ENCODE results near the gene KLF17.
"Not testable (repeated sequence)": the region's sequence is repeated elsewhere in the genome, so short reads cannot be mapped to it uniquely, and the experiment has no call there.

Gene KLF17

DNA sequence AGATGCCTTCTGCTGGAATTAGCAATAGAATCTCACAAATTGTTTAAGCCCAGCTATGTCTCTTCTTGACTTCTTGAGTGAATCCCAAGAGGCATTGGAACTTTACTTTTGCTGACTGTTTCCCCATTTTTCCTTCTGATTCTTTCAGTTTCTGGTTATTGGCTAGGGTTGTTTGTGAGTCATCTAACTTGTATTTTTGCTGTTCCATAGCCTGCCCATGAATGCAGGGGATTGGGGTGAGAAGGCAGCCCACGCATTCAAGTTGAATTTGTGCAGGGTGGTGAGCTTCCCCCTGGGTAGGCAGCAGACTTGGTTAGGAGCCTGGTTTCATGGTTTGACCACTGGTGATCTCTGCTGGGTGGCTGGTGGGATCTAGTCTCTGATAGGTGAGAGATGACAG is 10.4 kb upstream of the KLF17 start:
- in situ Hi-C loops (cut with MboI; ENCODE audit: low sequenced_read_pairs) = no loop called here

DNA sequence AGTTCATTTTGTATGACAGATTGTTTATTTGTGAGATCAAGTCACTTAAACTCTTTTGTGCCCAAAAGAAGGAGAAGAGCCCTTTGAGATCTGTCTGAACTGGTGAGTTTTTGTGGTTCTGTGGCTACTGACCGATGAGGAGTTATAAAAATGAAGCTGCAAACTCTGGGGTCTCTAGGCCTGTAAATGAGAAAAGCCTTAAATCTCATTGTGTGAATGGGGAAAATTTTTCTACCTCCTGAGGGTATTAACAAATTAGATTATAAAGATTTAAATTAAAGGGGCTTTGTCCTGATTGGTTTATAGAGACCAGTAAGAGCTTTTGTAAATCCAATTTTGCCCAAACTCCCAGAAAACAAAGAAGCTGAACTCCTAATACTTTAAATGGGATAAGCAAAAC is 9.7 kb upstream of the KLF17 start:
- in situ Hi-C loops (cut with MboI; ENCODE audit: low sequenced_read_pairs) = no loop called here

DNA sequence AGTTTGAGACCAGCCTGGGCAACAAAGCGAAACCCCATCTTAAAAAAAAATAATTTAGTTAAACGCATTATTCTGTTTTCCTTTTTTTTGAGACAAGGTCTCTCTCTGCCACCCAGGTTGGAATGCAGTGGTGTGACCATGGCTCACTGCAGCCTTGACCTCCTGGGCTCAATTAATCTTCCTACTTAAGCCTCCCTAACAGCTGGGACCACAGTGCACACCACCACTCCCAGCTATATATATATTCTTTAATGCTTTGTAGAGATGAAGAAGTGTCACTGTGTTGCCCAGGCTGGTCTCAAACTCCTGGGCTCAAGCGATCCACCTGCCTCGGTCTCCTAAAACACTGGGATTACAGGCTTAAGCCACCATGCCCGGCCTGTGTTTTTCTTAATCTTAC is 7.7 kb upstream of the KLF17 start:
- in situ Hi-C loops (cut with MboI; ENCODE audit: low sequenced_read_pairs) = no loop called here

DNA sequence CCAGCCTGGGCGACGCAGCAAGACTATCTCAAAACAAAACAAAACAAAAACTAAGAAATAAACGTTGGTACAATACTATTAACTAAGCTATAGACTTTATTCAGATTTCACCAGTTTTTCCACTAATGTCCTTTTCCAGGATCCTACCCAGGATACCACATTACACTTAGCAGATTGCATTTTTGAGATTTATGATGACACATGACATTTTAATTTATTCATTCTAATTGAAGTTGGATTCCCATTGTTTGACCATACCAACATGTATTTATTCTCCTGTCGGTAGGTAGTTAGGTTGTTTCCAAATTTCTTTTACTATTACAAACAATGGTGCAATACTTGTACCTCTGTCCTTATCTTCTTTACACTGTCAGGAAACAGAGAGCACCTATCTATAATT is 6.8 kb upstream of the KLF17 start:
- in situ Hi-C loops (cut with MboI; ENCODE audit: low sequenced_read_pairs) = no loop called here

GRCh38 chr1:44112486-44112885 is 6.1 kb upstream of the KLF17 start:
- in situ Hi-C loops (cut with MboI; ENCODE audit: low sequenced_read_pairs) = no loop called here

DNA sequence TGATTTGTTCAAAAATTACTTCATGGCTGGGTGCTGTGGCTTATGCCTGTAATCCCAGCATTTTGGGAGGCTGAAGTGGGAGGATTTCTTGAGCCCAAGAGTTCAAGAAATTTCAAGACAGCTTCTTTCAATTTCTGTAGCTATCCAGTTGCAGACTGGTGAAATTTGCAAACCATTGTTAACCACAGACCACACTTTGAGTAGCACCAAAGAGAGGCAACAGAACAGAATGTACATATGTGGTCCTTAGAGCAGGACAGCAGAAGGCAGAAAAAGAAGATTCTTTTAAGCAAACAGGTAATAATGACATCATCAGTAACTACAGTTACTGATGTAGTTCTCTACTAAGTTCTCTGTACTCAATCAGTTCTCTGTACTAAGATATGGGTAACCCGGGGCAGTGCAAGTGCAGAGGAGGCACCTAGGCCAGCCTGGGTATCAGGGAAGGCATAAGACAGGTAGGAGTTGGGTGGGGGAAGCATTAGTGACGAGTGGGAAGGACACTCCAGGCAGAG is 5.5 kb upstream of the KLF17 start:
- in situ Hi-C loops (cut with MboI; ENCODE audit: low sequenced_read_pairs) = no loop called here

- in situ Hi-C loops (cut with MboI; ENCODE audit: low sequenced_read_pairs) = no loop called here
Observed at GRCh38 chr1:44114098-44114497, 4.5 kb upstream of the KLF17 start.

GRCh38 chr1:44117272-44117671 is 1.3 kb upstream of the KLF17 start:
- in situ Hi-C loops (cut with MboI; ENCODE audit: low sequenced_read_pairs) = not testable (repeated sequence)

DNA sequence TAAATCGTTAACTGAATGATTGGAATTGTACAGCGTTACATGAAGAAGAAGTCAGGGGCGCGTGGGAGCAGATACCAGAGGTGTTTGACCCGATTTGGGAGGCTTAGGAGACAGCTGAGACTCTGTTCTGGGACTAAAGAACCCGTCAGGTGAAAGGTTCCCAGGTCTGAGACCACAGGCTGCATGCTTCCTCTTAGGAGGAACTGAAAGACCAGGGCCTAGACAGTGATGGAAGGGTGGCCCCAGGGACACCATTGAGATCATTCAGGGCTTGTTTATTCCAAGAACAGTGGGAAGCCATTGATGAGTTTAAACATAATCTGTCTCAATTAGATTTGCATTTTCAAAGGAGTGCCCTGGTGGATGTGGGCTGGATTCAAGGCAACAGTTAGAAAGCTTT is 904 bp downstream of the KLF17 start:
- in situ Hi-C loops (cut with MboI; ENCODE audit: low sequenced_read_pairs) = no loop called here

DNA sequence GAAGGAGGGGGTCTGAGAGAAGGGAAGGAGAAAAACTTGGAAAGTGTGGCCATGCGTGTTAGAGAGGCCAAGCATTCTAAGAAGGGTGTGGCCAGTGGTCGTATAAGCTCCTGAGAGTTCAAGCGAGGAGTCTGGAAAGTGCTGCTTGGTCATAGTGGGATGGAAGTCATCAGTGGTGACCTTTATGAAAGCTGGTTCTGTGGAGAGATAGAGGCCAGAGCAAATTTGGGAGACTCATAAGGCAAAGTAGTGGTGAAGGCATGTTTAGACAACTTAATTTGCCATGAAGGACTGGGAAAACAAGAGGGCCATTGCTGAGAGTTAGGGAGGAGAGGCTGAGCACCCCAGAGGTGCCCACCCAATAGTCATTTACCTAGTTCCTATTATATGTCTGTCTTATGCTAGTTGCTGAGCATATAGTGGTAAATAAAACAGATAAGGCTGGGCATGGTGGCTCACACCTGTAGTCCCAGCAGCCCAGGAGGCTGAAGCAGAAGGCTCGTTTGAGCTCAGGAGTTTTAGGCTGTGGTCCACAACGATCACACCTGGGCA is 1.9 kb downstream of the KLF17 start:
- in situ Hi-C loops (cut with MboI; ENCODE audit: low sequenced_read_pairs) = no loop called here

- in situ Hi-C loops (cut with MboI; ENCODE audit: low sequenced_read_pairs) = no loop called here
Observed at GRCh38 chr1:44129616-44130500, 11.2 kb downstream of the KLF17 start.

DNA sequence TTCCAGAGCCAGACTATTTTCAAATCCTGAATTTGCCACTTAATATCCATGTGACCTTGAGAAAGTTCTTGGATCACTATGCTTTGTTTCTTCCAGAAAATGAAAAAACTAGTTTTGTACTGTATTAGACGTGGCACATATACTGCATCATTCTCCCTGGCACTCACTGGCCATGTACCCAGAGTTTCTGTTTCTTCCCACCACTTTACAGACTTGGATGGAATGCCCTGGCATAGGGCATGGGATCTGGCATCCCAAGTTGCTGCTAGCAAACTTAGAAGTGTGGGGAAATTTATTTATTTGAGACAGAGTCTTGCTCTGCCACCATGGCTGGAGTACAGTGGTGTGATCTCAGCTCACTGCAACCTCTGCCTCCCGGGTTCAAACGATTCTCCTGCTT is 12.8 kb downstream of the KLF17 start:
- in situ Hi-C loops (cut with MboI; ENCODE audit: low sequenced_read_pairs) = no loop called here

DNA sequence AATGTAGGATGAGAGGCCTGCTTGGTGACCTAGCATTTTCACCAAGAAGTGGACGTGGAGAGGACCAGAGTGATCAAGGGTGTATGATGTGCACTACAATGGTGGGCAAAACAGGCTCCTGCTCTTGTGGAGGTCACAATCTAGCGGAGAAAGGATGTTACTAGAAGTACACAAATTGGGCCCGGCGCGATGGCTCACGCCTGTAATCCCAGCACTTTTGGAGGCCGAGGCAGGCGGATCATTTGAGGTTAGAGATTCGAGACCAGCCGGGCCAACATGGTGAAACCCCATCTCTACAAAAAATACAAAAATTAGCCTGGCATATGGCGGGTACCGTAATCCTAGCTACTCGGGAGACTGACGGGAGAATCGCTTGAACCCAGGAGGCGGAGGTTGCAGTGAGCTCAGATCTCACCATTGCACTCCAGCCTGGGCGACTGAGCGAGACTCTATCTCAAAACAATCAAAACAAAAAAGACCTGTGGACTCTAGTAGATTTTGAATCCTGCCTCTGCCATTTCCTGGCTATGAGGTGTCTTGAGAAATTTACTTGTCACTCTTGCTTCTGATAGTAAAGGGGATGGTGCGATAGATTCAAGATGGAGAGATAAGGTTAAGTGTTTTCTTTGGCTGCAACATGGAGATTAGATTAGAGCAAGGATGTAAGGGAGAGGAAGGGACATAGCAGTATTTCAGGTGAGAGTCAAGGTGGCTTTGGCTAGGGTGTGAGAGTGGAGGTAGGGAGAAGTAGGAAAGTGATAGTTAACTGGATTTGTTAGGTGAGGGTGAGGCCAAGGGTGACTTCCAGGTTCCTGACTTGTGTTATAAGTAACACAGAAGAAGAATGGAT is 15.7 kb downstream of the KLF17 start:
- in situ Hi-C loops (cut with MboI; ENCODE audit: low sequenced_read_pairs) = no loop called here

DNA sequence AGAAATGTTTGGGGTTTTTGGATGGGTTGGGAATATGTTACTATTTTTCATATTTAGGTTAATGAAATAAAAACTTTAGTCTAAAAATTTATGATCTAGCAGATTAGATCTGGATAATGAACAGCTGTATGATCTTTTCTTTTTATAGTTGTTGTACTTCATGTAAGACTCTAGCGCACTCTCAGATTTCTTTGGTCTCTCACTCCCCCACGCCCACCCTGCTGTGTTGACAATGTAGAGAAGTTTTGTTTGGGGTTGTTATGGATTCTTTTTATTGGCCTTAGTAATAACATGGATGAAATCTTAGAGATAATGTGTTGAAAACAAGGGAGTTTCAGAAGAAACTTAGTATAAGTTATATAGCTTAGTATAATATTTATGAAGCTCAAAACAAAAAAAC is 17.3 kb downstream of the KLF17 start:
- in situ Hi-C loops (cut with MboI; ENCODE audit: low sequenced_read_pairs) = no loop called here

DNA sequence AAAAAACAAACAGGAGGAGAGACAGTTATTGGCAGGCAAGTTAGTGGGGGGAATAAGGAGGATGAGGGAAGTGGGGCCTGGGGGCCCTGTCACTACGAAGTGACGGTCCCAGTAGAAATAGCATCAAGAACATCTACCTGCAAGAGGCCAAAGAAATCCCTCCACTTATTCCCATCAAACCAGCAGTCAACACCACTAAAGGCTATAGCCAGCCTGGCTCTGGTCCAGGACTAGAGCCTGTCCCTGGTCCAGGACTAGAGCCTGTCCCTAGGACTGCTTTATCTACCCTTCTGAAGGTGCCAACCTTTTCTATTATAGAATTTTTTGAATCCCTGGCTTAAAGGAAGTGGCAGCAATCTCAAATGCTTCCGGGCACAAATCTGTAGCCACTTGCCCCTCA is 19.6 kb downstream of the KLF17 start:
- in situ Hi-C loops (cut with MboI; ENCODE audit: low sequenced_read_pairs) = no loop called here

GRCh38 chr1:44139565-44139964 is 20.9 kb downstream of the KLF17 start:
- in situ Hi-C loops (cut with MboI; ENCODE audit: low sequenced_read_pairs) = not testable (repeated sequence)

DNA sequence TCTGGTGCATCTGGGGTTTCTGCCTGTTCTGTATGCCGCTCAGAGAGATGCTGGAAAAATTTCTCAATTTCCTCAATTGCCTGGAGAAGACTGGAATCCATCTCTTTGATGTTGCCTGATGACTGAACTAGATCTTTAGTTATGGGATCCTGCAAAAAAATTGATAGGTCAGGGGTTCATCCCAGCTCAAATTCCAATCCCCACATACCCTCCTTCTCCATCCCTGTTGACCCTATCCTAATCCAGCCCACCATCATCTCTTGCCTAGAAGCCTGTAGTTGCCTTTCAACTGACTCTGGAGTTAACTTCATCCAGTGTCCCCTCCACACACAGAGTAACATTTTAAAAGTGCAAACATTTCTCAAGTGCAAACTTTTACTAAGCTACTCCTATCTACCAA is 22.9 kb downstream of the KLF17 start, which contains the start of gene KLF18:
Gene KLF18 (minus strand): TSS at position 101 of the 400 bp plus-strand sequence. CDS start 0 bp downstream, at position 101.
- in situ Hi-C loops (cut with MboI; ENCODE audit: low sequenced_read_pairs) = no loop called here

- in situ Hi-C loops (cut with MboI; ENCODE audit: low sequenced_read_pairs) = no loop called here
Observed at GRCh38 chr1:44144962-44145756, 26.5 kb downstream of the KLF17 start.

- in situ Hi-C loops (cut with MboI; ENCODE audit: low sequenced_read_pairs) = no loop called here
Observed at GRCh38 chr1:44146536-44147361, 28.1 kb downstream of the KLF17 start.

DNA sequence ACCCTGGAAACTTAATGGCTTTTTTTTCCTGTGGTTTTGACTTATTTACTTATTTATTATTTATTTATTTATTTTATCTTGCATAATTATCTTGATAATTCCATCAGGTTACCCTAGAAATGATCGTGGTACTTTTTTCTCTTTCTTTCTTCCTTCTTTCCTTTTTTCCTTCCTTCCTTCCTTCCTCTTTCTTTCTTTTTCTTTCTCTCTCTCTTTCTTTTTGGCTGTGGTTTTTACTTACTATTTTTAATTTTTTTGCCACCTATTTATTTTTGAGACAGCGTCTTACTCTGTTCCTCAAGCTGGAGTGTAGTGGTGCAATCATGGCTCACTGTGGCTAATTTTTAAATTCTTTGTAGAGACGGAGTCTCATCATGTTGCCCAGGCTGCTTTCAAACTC is 29.0 kb downstream of the KLF17 start:
- in situ Hi-C loops (cut with MboI; ENCODE audit: low sequenced_read_pairs) = no loop called here
